ENCODE results near the gene CYP2D6. TPM values are rescaled to one million over a fixed set of nuclear protein-coding genes. Genes with fewer than 3 reads are reported as not detected.

CYP2D6 gene
- total and polyA plus RNA-seq, 10 of the 15 experiments (the other 5 are each of a cell fraction or from before 2014, with no cell fraction given): 0.08 to 1.4 (median 0.39) TPM

- TF ChIP-seq KLF5 (IDR thresholded peaks at IDR 0.05; ENCODE audit: partially characterized antibody): no peak
- no peak for TF ChIP-seq SREBF2 (IDR thresholded peaks at IDR 0.05; ENCODE audit: low read length)
- peak; percentile 83 for TF ChIP-seq IKZF1 (conservative IDR thresholded peaks at IDR 0.05)
- TF ChIP-seq TCF12 (IDR thresholded peaks at IDR 0.05; ENCODE audit: low read depth, low read length): peak; percentile 92
- no peak for TF ChIP-seq E2F4 (IDR thresholded peaks at IDR 0.05; ENCODE audit: low read depth, low read length)
- TF ChIP-seq NBN (IDR thresholded peaks at IDR 0.05): peak; percentile 14
- no peak for TF ChIP-seq FOS (IDR thresholded peaks at IDR 0.05; ENCODE audit: borderline replicate concordance, extremely low read depth, insufficient read length)
- TF ChIP-seq ZBTB11 (CRISPR knock-in tag; IDR thresholded peaks at IDR 0.05): no peak
- TF ChIP-seq IRF3 (IDR thresholded peaks at IDR 0.05): peak; percentile 68; the same call in 1 of the 2 replicates
- no peak for TF ChIP-seq PAX8 (IDR thresholded peaks at IDR 0.05)
- TF ChIP-seq SUPT20H (IDR thresholded peaks at IDR 0.05; ENCODE audit: borderline replicate concordance, control insufficient read depth, low read depth, low read length): no peak
- TF ChIP-seq HDGF (IDR thresholded peaks at IDR 0.05): peak; percentile 98
- TF ChIP-seq SKIL (IDR thresholded peaks at IDR 0.05; ENCODE audit: low read depth, poor library complexity, severe bottlenecking): no peak
- peak; percentile 98 for TF ChIP-seq POLR2A (IDR thresholded peaks at IDR 0.05; ENCODE audit: low read depth, low read length)
- TF ChIP-seq ZNF217 (IDR thresholded peaks at IDR 0.05): no peak
- no peak for TF ChIP-seq NFYA (IDR thresholded peaks at IDR 0.05; ENCODE audit: borderline replicate concordance, low read depth, low read length)
- TF ChIP-seq ZNF384 (IDR thresholded peaks at IDR 0.05; ENCODE audit: borderline replicate concordance, low read depth, low read length): no peak
- TF ChIP-seq RAD51 (IDR thresholded peaks at IDR 0.05): no peak
- no peak for TF ChIP-seq KDM1A (IDR thresholded peaks at IDR 0.05; ENCODE audit: borderline replicate concordance)
- TF ChIP-seq MAX (IDR thresholded peaks at IDR 0.05; ENCODE audit: low read depth, low read length): peak; percentile 79
- TF ChIP-seq BMI1 (IDR thresholded peaks at IDR 0.05; ENCODE audit: borderline replicate concordance): no peak
- TF ChIP-seq HDAC2 (IDR thresholded peaks at IDR 0.05): no peak
- peak; percentile 89 for TF ChIP-seq SMC3 (IDR thresholded peaks at IDR 0.05; ENCODE audit: borderline replicate concordance, low read length)
- peak; percentile 53 for TF ChIP-seq SIN3A (IDR thresholded peaks at IDR 0.05; ENCODE audit: low read depth, low read length)
- TF ChIP-seq KAT2A (conservative IDR thresholded peaks at IDR 0.05; ENCODE audit: control insufficient read depth, low read depth, low read length): no peak
These were observed 39.8 kb downstream of the CYP2D6 start, which contains the start of gene NDUFA6 (continued) for GRCh38 chr22:42090596-42091454.

Measured in GM12878 (cell line).